NCI-H345 (cell line): Measurements from ENCODE around the gene STMN3.
"Not testable (repeated sequence)": the region's sequence is repeated elsewhere in the genome, so short reads cannot be mapped to it uniquely, and the experiment has no call there.

Source experiments
- DNase-seq: peaks from one replicate; lab custom pipeline; 2025; lab: John Stamatoyannopoulos, UW

The STMN3 gene

DNA sequence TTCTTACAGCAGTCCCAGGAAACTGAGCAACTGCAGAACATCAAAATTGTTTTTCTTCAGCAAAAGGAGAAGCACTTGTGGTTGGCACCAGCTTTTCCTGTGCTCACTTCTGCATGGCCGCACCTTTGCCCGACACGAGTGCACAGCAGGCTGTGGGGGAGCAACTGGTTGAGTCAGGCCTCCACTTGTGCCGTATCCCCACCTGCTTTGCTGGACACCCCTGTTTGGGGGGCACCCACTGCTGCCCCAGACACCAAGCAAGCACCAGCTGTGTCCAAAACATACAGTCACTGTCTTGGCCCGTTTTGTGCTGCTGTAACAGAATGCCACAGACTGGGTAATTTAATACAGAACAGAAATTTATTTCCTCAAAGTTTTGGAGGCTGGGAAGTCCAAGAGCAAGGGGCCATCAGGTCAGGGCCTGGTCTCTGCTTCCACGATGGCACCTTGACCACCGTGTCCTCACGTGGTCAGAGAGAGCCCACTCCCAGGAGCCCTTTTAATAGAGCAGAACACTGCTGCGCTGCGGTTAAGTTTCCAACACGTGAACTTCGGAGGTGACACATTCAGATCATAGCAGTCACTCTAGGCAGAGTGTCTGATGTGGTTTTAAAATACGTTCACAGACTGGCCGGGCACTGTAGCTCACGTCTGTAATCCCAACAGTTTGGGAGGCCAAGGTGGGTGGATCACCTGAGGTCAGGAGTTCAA, 17.6 kb downstream of the STMN3 start:
- no peak for DNase-seq

DNA sequence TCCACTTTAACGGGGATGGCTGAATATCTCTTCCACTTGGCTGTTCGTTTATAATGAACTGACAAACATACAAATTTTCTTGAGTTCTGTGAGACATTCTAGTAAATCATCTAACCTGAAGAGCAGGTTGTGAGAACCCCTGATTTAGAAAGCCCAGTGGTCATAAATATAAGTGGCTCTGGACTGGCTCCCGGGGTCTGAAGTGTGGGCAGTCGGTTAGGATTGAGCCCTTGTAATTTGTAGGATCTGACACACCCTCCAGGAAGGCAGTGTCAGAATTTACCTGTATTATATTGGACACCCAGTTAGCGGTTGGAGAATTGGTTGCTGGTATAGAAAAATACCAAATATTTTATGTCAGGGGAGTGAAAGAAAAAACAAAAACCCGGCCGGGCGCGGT, 19.5 kb downstream of the STMN3 start:
- DNase-seq: no peak

DNA sequence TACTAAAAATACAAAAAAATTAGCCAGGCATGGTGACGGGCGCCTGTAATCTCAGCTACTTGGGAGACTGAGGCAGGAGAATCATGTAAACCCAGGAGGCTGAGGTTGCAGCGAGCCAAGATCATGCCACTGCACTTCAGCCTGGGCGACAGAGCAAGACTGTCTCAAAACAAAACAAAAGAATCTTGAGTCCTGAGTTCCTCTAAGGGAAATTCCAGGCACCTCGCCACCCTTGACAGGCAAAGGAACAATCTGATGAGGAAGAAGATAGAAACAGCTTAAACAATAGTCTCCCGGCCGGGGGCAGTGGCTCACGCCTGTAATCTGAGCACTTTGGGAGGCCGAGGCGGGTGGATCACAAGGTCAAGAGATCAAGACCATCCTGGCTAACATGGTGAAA, 21.8 kb downstream of the STMN3 start:
- DNase-seq: not testable (repeated sequence)

DNA sequence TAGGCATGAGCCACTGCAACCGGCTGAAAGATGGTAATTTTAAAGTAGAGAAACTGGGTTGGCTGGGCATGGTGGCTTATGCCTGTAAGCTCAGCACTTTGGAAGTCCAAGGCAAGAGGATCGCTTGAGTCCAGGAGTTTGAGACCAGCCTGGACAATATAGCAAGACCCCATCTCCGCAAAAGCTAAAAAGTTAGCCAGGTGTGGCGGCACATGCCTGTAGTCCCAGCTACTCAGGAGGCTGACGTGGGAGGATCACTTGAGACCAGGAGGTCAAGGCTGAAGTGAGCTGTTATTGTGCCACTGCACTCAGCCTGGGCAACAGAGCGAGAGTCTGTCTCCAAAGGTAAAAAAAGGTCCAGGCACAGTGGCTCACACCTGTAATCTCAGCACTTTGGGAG, 22.3 kb downstream of the STMN3 start:
- not testable (repeated sequence) for DNase-seq

DNA sequence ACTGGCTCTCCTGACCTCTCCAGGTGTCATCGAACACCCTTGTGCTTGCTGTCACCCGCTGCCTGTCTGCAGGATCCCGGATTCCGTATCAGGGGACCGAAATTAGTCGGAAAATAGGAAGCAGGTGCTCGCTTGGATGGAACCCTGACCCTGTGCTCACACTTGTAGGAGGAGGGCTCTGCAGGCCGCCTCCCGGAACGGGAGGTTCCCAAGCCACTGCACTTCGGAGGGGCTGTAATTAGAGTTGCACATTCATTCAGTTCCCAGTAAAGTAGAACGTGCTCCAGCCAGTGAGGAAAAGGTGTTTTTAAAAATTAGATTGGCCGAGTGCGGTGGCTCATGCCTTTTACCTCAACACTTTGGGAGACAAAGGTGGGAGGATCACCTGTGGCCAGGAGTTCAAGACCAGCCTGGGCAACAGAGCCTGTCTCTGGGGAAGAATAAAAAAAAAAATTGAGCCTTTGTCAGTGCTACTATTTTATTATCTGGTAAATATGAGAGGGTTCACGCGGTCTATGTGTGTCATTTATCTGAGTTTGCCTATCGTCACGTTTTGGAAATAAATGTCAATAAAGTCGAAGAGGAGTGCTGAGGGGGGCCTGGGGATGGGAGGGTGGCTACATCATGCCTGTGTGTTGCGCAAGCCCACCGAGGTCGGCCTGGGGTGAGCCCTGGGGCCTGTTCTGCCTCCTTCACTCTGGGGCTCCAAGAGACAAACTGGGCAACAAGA, 24.8 kb downstream of the STMN3 start:
- peak; percentile 72 for DNase-seq

DNA sequence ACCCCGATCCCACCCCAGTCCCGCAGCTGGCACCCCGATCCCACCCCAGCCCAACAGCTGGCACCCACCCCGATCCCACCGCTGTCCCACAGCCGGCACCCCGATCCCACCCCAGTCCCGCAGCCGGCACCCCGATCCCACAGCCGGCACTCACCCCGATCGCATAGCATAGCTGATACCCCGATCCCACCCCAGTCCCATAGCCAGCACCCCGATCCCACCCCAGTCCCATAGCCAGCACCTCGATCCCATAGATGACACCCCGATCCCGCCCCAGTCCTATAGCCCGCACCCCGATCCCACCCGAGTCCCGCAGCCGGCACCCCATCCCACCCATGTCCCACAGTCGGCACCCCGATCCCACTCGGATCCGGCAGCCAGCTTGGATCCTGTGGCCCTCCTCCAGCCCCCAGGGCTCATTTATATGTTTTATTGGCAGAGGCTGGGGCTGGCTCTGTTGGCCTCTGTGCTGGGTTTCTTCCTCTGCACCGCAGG, 25.4 kb downstream of the STMN3 start:
- DNase-seq: no peak

DNA sequence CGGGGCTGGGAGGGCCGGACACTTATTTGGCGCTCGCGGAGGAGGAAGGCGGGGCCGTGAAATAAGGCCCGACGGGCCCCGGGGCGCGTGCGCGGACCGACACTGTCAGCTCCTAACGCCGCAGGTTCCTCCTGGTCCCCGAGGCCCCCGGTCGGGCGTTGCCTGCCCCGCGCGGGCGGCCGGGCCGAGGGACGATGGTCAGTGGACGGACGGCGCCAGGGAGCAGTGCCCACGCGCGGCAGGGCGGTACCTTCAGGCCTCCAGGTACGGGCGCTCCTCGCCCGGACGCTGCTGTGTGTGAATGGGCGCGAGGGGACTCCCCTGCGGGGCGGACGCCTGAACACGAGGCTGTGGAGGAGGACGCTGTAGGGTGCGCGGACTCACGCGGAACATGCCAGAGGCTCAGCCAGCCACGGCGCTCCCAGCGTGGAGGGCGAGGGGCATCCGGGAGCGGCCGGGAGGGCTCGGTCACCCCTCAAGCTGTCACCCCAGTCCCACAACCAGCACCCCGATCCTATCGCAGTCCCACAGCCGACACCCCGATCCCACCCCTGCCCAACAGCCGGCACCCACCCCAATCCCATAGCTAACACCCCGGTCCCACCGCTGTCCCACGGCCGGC, 26.0 kb downstream of the STMN3 start:
- peak; percentile 98 for DNase-seq

DNA sequence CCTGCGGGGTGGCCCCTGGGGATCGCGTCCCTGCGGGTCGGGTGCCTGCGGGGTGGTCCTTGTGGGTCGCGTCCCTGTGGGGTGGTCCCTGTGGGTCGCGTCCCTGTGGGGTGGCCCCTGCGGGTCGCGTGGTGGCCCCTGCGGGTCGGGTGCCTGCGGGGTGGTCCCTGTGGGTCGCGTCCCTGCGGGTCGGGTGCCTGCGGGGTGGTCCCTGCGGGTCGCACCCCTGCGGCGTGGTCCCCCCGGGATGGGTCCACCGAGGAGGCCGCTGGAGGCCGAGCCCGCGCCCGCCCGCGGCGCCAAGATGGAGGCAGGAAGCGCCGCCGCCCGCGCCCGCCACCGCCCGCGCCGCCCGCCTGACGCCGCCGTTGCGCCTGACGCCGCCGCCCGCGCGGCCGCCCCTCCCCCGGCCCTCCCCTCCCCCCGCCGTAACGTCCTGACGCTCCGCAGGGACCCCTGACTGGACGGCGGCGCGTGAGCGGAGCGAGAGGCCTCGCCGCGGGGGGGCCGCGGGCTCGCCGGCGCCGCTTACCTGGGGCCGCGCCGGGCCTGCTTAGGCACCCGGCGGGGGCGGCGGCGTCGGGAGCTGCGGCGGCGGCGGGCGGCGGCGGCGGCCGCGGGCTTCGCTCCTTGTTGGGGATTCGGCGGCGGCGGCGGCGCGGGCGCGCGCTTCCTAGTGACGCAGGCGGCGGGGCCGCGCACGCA, 26.6 kb downstream of the STMN3 start, which contains the start of gene GMEB2:
GMEB2 (minus strand) TSS at position 678 of the 705 bp plus-strand sequence. CDS start 7,704 bp downstream, outside the sequence.
- DNase-seq: peak; percentile 91

DNA sequence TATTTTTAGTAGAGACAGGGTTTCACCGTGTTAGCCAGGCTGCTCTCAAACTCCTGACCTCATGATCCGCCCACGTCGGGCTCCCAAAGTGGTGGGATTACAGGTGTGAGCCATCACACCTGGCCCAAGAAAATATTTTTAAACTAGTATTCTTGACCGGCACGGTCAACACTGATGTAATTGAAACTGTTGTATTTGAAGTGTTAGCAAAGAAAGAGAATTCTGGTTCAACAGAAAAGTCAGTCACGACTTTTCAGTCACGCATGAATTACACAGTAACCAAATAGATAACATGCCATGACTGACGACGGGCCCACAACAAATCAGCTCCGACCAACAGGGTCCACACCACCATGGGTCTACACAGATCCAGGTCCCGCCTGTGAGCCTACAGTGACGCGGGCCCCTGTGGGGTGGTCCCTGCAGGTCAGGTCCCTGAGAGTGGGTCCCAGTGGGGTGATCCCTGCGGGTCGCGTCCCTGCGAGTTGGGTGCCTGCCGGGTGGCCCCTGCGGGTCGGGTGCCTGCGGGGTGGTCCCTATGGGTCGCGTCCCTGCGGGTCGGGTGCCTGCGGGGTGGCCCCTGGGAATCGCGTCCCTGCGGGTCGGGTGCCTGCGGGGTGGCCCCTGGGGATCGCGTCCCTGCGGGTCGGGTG, 27.3 kb downstream of the STMN3 start:
- no peak for DNase-seq

DNA sequence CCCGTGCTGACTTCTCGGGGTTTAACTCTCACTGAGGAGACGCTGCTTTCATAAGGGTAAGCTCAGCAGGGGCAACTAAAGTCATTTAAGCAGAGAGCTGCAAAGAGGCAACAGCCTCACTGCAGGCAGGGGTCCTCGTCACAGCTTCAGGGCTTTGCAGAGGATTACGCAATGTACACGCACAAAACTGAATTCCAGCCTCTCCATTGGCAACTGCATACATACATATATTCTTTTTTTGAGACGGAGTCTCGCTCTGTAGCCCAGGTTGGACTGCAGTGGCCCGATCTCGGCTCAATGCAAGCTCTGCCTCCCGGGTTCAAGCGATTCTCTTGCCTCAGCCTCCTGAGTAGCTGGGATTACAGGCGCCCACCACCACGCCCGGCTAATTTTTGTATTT, 28.7 kb downstream of the STMN3 start:
- DNase-seq: peak; percentile 17

DNA sequence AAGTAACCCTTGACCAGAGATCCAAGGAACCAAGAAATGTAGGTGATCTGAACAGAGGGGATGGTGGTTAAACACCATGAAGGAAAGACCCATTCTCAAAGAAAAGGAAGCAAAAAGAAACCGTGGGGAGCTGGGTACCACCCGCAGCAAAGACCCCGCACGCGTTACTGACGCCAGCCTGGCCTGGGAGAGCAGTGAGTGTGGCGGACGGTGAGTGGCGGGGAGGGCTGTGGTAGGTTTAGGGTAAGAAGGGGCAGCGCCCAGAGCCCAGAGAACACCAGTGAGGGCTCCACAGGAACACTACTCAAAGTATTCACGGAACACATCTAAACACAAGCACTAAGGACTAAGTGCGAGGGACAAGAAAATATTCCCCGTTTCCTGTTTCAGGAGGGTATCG, 30.5 kb downstream of the STMN3 start:
- no peak for DNase-seq

DNA sequence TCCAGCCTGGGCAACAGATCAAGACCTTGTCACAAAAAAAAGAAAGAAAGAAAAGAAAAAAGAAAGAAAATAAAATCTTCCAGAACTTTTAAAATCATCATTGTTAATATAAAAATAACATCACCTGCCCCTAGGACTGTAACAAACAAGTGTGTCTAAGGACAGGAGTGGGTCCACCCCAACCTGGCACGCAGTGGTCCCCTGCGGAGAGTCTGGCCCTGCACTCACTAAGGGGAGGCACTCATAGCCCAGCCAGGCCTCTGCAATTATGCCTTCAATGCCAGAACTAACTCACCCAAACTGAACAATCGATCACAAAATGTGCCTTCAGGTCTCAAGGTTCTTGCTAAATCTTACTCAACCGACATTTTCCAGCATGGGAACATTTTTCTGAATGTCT, 31.1 kb downstream of the STMN3 start:
- no peak for DNase-seq

DNA sequence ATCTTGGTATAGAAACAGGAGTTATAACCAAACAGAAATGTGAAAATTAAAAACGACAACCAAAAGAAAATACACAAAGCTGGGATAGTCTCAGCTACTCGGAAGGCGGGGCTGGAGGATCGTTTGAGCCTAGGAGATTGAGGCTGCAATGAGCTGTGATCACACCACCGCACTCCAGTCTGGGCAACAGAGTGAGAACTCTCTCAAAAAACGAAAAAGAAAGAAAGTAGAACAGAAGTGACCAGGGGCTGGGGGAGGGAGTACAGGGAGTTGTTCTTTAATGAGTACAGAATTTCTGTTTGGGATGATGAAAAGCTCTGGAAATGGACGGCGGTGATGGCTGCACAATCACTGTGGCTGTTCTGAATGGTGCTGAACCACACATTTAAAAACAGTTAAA, 32.2 kb downstream of the STMN3 start:
- DNase-seq: no peak

DNA sequence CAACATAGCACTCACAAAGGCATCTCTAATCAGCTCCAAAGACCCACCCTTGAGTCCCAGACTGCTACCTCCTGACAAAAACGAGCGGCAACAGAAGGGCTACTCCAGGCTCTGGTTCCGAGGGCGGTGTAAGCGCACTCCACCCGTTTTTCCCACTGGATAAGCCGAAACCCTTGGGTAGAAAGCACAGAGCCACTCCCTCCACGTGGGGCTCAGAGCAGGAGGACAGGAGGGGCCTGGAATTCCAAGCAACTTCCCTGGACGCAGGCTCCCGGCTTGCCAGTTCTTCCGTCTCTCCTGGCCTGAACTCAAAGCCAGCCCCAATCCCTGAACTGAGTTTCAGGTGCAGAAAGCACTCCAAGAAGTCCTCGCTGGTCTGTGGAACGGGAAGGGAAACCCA, 33.7 kb downstream of the STMN3 start:
- DNase-seq: no peak

DNA sequence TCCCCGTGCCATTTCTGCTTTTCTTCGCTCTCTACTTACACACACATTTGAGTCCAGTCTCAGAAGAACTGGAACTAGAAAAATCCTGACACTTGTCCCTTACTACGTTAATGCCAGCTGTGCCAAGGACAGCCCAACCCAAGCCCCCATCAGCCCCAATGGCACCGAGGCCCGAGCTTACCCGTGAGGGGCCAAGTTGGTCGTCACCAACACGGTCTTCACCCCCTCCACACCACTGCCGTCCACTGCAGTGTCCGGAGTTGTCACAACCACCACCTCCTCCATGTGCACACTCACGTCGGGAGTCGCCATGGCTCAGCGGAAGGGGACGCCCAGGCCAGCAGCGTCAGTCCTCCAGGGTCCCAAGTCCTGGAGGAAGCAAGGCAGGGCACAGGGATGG, 34.1 kb downstream of the STMN3 start:
- no peak for DNase-seq

DNA sequence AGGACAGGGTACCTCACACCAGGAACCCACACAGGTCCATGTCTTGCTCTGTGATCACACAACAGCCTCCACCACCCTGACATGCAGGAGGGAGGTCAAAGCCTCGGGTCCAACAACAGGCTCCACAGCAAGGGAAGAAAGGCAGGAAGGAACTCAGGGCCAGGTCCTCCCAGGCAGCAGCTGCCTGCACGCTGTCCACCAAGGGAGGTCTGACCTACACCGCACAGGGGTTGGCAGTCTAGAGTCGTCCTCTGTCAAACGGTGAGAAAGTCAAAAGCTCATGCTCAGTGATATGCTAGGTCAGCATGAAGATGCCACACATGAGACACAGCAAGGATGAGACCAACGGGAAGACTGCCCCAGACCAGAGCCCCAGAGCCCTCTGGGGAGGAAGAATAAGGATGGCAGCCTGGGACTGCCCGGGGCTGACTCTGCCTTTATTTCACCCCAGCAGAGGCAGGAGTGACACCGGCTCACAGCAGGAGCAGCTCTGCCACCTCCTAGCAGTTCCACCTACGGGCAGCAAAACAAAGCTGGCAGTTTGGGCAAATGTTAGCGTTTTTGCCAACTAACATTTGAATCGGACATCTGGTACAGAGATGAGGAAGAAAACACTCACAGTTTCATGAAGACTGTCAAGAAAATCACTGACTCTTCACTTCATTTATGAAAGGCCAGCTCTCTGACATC, 34.8 kb downstream of the STMN3 start:
- DNase-seq: no peak

DNA sequence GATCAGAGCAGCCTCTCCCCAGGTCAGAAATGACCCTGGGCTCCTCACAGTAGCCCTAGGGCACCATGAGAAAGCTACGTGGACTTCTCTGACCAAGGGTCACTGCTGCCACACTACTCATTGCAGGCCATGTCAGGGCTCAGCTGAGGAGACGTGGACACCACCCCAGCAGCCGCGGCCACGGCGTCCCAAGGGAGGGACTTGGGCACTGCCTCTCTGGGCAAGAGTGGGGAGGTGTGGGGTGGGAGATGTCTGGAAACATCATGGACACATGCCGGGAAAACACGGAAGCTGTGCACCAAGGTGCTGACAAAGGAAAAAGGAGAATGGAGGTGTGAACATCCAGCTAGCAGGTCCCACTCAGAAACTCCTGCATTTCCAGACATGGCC, 35.4 kb downstream of the STMN3 start:
- DNase-seq: no peak

DNA sequence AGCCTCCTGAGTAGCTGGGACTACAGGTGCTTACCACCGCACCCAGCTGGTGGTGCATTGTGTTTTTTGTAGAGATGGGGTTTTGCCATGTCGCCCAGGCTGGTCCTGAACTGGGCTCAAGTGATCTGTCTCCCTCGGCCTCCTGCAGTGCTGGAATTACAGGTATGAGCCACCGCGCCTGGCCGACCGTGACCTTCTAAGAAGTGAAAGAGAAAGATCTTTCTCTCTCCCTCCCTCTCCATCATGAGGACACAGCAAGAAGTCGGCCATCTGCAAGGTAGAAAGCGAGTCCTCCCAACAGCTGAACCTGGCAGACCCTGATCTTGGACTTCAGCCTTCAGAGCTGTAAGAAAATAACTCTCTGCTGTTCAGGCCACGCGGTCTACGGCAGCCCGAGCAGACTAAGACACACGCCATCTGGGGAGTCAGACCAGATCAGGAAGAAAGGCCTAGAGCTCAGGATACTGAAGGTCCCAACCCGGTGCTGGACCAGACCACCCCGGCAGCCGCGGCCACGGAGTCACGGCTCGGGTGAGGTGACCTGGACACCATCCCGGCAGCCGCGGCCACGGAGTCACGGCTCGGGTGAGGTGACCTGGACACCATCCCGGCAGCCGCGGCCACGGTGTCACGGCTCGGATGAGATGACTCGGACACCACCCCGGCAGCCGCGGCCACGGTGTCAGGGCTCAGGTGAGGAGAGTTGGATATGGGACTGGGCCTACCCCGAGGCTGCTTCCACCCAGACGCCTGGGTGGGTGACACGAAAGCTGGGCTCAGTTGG, 35.9 kb downstream of the STMN3 start:
- DNase-seq: no peak

DNA sequence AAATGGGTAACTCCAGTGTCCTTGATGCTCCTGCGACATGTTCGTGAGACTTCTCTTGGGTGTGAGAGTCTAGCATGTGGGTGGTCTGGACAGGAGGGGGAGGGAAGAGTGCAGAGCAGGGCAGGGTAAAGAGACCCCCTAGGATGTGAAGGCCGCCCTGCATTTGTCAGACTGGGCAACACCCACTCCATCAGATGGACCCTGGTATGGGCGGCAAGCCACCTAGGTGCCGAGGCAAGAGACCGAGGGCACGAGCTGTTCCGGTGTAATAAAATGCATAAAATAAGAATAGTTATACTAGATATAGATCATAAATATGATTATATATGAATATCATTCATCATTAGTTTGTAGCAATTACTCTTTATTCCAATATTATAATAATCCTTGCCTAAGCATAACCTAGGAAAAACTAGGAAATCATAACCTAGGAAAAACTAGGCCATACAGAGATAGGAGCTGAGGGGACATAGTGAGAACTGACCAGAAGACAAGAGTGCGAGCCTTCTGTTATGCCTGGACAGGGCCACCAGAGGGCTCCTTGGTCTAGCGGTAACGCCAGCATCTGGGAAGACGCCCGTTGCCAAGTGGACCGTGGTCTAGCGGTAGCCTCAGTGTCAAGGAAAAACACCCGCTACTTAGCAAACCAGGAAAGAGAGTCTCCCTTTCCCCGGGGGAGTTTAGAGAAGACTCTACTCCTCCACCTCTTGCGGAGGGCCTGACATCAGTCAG, 39.2 kb downstream of the STMN3 start:
- not testable (repeated sequence) for DNase-seq
